ENCODE data around the gene ICA1.

The ICA1 gene

DNA sequence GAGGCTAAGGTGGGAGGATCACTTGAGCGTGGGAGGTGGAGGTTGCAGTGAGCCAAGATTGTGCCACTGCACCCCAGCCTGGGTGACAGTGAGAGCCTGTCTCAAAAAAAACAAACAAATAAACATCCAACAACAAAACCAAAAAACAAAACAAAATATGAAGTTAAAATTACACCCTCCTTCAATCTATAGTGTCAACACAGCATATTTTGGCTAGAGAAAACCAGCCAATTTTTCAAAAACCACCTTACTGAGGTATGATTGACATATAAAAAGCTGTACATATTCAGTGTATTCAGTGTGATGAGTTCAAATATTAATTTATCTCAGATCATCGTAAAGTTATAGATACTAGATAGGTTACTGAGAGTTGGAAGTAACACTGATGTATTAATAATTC is 102.4 kb downstream of the ICA1 start:
- no peak for DNase-seq (ENCODE audit: low spot score)

GRCh38 chr7:8157296-8157695 is 104.7 kb downstream of the ICA1 start:
- DNase-seq (ENCODE audit: low spot score): no peak

DNA sequence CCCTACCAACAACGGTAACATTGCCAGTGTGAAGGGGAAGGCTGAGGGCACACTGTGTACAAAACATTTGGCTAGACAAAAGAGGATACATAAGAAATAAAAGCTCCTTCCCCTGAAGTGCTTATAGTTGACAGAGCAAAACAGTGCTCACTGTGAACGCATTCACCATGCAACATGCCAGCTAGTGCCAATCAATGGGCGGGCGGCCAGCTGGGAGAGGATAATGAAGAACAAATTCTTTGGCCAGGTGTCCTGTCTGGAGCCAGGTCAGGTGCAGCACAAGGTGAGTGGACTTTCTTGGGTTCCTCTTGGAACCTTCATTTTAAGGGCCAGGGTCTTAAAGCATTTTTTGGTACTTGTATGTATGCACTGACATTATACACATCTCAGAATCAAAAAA is 106.1 kb downstream of the ICA1 start:
- DNase-seq (ENCODE audit: low spot score): no peak

GRCh38 chr7:8154272-8154671 is 107.7 kb downstream of the ICA1 start:
- DNase-seq (ENCODE audit: low spot score): no peak

- no peak for DNase-seq (ENCODE audit: low spot score)
Observed at GRCh38 chr7:8152489-8153192, 109.3 kb downstream of the ICA1 start.

DNA sequence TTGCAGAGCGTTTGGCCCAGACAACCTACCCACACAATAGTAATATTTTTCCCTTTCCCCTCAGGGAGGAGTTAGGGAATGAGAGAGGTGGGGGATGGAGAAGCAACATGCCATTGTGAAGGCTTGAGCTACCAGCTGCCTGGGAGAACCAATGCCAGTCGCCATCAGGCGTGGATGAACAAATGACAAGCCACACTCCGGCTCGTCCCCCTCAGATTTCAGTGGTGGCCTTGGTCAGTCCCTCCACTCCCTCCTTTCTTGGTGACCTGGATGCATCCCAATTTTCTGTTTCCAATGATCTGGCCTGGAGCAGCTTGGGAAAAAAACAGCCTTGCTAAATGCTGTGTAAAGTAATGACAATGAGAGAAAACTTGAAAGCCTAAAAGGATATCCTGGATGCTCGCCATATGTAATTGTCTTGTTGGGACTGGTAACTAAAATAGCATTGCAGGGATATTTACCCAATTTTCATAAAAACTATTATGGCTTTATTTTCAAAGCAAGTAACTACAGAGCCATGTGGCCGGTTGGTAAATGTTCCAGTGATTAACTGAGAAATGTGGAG is 110.7 kb downstream of the ICA1 start:
- no peak for DNase-seq (ENCODE audit: low spot score)

- DNase-seq (ENCODE audit: low spot score): no peak
Observed at GRCh38 chr7:8149222-8149621, 112.7 kb downstream of the ICA1 start.

GRCh38 chr7:8147760-8148463 is 114.1 kb downstream of the ICA1 start:
- no peak for DNase-seq (ENCODE audit: low spot score)

DNA sequence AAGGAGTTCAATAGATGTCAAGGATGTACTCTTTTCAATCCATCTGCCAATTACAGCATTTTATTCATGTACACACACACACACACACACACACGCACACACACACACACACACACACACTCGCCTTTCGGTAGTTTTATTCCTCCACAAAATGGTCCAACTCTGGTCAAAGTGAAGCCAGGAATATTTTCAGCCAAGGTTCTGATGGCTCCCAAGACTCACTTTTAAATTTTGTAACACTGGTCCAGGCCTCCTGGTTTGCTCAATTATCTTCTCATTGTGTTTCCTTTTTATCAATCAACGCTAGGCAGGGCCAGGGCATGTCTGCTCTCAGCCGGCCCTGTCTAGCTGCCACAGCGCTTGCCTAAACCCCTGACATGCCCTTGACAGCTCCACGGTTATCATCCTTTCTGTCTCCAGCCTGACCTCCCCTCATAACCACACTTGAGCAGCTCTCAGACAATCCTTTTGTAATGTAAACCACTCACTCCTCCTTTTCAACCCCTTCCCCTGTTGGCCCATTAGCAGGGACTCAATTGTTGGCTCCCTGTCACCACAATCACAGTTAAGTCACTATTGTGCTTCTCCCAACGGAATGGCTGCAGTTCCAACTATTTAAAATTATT is 115.1 kb downstream of the ICA1 start:
- no peak for DNase-seq (ENCODE audit: low spot score)

DNA sequence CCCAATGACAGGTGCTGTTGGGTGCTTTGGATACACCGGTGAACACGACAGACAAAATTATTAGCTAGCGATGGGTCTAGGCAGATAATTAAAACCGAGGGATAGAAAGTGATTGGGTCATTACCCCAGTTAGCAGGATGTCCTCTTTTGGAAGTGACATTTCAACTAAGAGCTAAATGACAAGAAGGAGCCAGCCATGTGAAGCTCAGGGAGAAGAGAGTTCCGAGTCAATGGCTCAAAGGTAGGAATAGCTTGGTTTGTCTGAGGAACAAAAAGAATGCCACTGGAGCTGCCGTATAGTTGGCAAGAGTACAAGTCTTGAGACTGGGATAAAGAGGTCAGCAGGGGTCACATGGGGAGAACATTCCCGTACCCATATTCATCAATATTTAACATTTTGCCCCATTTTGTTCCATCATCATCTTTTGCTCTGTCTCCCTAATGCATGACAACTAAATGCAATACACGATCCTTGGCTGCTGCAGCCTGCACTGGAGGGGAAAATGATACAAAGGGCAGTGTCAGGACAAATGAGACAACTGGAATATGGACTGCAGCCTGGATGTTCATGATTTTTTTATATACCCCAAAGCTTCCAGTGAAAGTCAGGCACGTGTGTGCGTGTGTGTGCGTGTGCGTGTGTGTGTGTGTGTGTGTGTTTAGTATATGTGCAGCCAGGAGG is 115.7 kb downstream of the ICA1 start:
- no peak for DNase-seq (ENCODE audit: low spot score)

DNA sequence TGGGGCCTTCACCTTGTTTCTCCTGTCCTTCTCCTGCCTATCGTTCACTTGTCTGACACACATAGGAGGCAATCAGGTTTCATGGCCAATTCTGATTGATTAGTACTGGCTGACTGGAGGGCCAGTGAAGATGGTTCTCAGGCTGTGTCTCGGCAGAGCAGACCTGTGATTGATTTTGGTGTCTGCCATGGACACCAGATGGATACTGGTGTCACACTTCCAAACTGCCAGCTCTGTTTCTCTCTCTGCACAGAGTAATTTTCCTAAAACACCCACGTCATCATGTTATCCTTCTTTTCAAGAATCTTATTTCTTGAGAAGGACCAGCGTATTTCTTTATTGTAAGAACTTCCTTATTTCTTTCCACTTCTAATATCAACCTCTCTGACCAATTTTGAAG is 117.1 kb downstream of the ICA1 start:
- DNase-seq (ENCODE audit: low spot score): no peak

DNA sequence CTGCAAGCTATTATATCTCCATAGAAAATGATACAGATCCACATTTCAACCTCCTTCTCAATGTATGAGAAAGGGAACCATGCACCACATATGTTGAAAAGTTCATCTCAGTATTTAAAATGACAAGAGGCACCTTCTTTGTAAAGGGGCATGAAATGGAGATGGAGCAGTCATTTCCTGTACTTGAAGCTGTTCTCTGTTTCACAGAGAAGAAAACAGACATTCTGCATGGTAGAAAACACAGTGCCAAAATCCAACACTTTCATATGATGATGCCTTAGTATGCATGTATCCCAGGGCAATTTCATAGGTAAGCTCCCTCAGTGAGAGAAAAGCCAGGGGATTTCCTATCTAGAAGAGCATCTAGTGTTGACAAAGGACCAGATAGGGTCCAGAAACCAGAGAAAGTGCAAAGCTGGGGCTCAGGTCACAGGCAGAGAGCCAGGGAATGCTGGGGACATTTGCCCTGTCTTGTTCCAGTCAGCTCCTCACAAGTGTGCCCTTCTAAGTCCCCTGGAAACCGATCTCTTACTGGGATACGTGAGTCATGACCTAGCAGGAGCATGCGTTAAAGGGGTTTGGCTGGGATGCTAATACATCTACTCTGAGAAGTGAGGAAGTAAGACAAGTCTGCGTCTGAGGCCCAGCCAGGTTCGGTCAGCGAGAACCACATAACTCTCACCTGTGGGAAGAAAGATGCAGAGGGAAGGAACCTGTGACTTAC is 118.7 kb downstream of the ICA1 start:
- DNase-seq (ENCODE audit: low spot score): no peak

DNA sequence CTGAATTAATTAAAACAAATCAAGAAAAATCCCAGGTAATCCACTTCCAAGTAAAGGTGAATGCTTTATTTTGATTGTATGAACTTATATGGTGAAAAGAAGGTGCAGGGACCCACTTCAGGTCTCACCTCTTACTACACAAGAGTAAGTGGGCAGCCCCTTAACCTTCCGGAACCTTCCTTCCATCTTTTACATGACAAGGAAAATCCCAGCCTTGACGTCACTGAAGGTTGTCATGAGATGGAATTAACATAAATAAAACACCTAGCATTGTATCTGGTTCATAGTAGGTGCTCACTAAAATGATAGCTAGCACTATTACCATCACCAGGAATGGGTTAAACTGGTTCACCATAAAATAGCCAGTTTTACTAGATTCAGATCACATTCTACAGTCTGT is 119.5 kb downstream of the ICA1 start:
- no peak for DNase-seq (ENCODE audit: low spot score)

DNA sequence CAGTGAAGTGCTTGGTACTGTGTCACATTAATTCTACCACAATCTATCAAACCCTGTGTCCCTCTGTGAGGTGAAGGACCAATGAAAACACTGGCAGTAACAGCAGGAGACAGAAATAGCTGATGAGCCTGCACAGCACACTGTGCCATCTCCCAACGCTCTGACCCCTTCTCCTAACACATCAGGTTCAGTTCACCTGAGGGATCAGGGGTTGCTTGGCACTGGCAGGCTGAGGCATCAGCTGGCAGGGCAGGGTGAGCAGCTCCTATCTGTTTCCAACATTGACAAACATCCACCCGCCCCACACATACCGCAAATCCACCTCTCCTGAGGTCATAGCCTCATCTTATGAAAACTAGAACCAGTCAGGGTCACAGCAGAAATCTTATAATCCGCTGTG is 120.9 kb downstream of the ICA1 start:
- no peak for DNase-seq (ENCODE audit: low spot score)

- no peak for DNase-seq (ENCODE audit: low spot score)
Observed at GRCh38 chr7:8136051-8136730, 125.8 kb downstream of the ICA1 start.

GRCh38 chr7:8135417-8135816 is 126.5 kb downstream of the ICA1 start:
- no peak for DNase-seq (ENCODE audit: low spot score)

- DNase-seq (ENCODE audit: low spot score): no peak
Observed at GRCh38 chr7:8134089-8134733, 127.8 kb downstream of the ICA1 start.

DNA sequence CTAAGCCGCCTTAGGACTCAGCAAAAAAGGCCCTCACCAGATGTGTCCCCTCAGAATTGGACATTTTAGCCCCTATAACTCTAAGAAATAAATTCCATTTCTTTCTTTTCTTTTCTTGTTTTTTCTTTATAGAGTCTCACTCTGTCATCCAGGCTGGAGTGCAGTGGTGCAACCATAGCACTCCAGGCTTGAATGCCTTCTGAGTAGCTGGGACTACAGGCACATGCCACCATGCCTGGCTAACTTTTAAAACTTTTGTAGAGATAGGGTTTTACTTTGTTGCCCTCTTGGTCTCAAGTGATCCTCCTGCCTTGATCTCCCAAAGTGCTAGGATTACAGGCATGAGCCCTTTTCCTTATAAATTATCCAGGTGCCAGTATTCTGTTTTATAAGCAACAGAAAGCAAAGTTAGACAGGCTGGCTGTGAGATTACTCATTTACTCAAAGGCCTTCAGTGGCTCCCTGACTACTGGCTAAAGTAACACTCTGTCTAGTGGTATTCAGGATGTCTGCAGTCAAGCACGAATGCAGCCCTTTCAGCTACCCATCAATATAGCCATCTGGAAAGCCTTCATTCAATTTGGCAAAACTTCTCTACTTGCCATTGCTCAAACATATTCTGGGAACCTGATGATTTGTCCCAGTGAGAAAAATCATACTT is 128.6 kb downstream of the ICA1 start:
- DNase-seq (ENCODE audit: low spot score): no peak

GRCh38 chr7:8131694-8132605 is 130.0 kb downstream of the ICA1 start:
- no peak for DNase-seq (ENCODE audit: low spot score)

Measured in globus pallidus (tissue), 1 donor.